ENCODE data around the gene LHB.
A peak's percentile ranks its signal among the peaks of the same experiment; 100 is the strongest.
"Not testable (repeated sequence)": the region's sequence is repeated elsewhere in the genome, so short reads cannot be mapped to it uniquely, and the experiment has no call there.

Gene LHB

GRCh38 chr19:49038111-49038510 is 21.2 kb upstream of the LHB start:
- DNase-seq (ENCODE audit: low read depth), result not testable (repeated sequence)

GRCh38 chr19:49036815-49037214 is 19.9 kb upstream of the LHB start, which contains the start of gene CGB1:
CGB1 (minus strand) TSS chr19:49036895; CDS start chr19:49036711, 184 bp downstream.
- DNase-seq (ENCODE audit: low read depth), result not testable (repeated sequence)

GRCh38 chr19:49031642-49032301 is 14.9 kb upstream of the LHB start, which contains the start of gene CGB2:
CGB2 (plus strand) TSS chr19:49031890; CDS start chr19:49032096, 206 bp downstream.
- peak; percentile 25 for DNase-seq (ENCODE audit: low read depth)

GRCh38 chr19:49030323-49030722 is 13.4 kb upstream of the LHB start:
- DNase-seq (ENCODE audit: low read depth), result not testable (repeated sequence)

GRCh38 chr19:49029749-49030148 is 12.9 kb upstream of the LHB start:
- DNase-seq (ENCODE audit: low read depth), result not testable (repeated sequence)

- not testable (repeated sequence) for DNase-seq (ENCODE audit: low read depth)
Measured at GRCh38 chr19:49028686-49029085, 11.8 kb upstream of the LHB start.

- not testable (repeated sequence) for DNase-seq (ENCODE audit: low read depth)
Measured at GRCh38 chr19:49025599-49025998, 8.7 kb upstream of the LHB start.

GRCh38 chr19:49025088-49025487 is 8.2 kb upstream of the LHB start:
- DNase-seq (ENCODE audit: low read depth), result not testable (repeated sequence)

- DNase-seq (ENCODE audit: low read depth), result not testable (repeated sequence)
Measured at GRCh38 chr19:49024233-49024632, 7.3 kb upstream of the LHB start, which contains the start of gene CGB3. CGB3 (minus strand) TSS chr19:49024333; CDS start chr19:49023971, 362 bp downstream.

- no peak for DNase-seq (ENCODE audit: low read depth)
Measured at GRCh38 chr19:49022116-49022515, 5.2 kb upstream of the LHB start.

GRCh38 chr19:49020931-49021895 is 4.3 kb upstream of the LHB start:
- no peak for DNase-seq (ENCODE audit: low read depth)

GRCh38 chr19:49020342-49020741 is 3.5 kb upstream of the LHB start:
- DNase-seq (ENCODE audit: low read depth), result no peak

GRCh38 chr19:49019242-49019932 is 2.5 kb upstream of the LHB start:
- DNase-seq (ENCODE audit: low read depth), result peak; percentile 36

GRCh38 chr19:49018388-49019241 is 1.7 kb upstream of the LHB start:
- not testable (repeated sequence) for DNase-seq (ENCODE audit: low read depth)

GRCh38 chr19:49017666-49018351 is 918 bp upstream of the LHB start:
- peak; percentile 51 for DNase-seq (ENCODE audit: low read depth)

- DNase-seq (ENCODE audit: low read depth), result no peak
Measured at GRCh38 chr19:49016067-49016839, 638 bp downstream of the LHB start.

- no peak for DNase-seq (ENCODE audit: low read depth)
Measured at GRCh38 chr19:49014870-49015255, 2.0 kb downstream of the LHB start.

- DNase-seq (ENCODE audit: low read depth), result no peak
Measured at GRCh38 chr19:49014123-49014869, 2.6 kb downstream of the LHB start.

- DNase-seq (ENCODE audit: low read depth), result no peak
Measured at GRCh38 chr19:49011194-49011593, 5.7 kb downstream of the LHB start.

Data from T-helper 22 cell (primary cell).